ENCODE measurements around the gene LMTK3. TPM values are rescaled to one million over a fixed set of nuclear protein-coding genes. Genes with fewer than 3 reads are reported as not detected.
A peak's percentile ranks its signal among the peaks of the same experiment; 100 is the strongest.

Gene LMTK3
- 1 to 10 TPM; 2.1 to 7.8 (median 2.8) TPM for total RNA-seq

- H3K36me3 ChIP-seq = no peaks in the 10 kb centered on the region
- peak within 1 kb of the TSS; percentile 1 to 52 (median 17) for H3K4me3 ChIP-seq
- intact Hi-C loops (cut with DNase I) = no loop called here
- WGBS, 2 donors = 9 to 18% methylated on average over 16 to 27 of the region's 32 CpGs
- no peaks in the 10 kb centered on the region for H3K9me3 ChIP-seq
- H3K27ac ChIP-seq = no peak within 1 kb of the TSS
- H3K27me3 ChIP-seq = peaks cover 5 to 52% (median 11%) of the 10 kb centered on the region in 4 donors
- peaks cover 14 to 43% (median 17%) of the 10 kb centered on the region in 3 donors for H3K4me1 ChIP-seq
- no peak for DNase-seq
- TF ChIP-seq CTCF (IDR thresholded peaks at IDR 0.05) (no peak), POLR2A (IDR thresholded peaks at IDR 0.05) (no peak)
These were observed at the start of gene LMTK3 for GRCh38 chr19:48511800-48512503. TSS of gene LMTK3 (minus strand) at chr19:48511835. CDS start at chr19:48511576, 259 bp downstream.

- intact Hi-C loops (cut with DNase I) = no loop called here
- Histone ChIP-seq H3K36me3 (peaks cover 0 to 19% (median 0%) of the 10 kb centered on the region in 3 donors), H3K27me3 (peaks cover 0 to 3% (median 0%) of the 10 kb centered on the region in 4 donors), H3K4me3 (no peak overlapping the region), H3K4me1 (peaks cover 0 to 73% (median 6%) of the 10 kb centered on the region in 3 donors), H3K9me3 (no peaks in the 10 kb centered on the region), H3K27ac (peak overlapping the region in 1 of 4 donors; percentile 25)
- WGBS, 2 donors = 56 to 60% methylated on average over 9 to 11 of the region's 11 CpGs
- TF ChIP-seq CTCF (IDR thresholded peaks at IDR 0.05) = no peak
- no peak for TF ChIP-seq POLR2A (IDR thresholded peaks at IDR 0.05)
- DNase-seq = no peak
These were observed 49.8 kb upstream of the LMTK3 start for GRCh38 chr19:48561412-48561811.

GRCh38 chr19:48560095-48560530 lies 48.5 kb upstream of the LMTK3 start:
- Histone ChIP-seq H3K4me3 (no peak overlapping the region), H3K9me3 (no peaks in the 10 kb centered on the region), H3K4me1 (peaks cover 0 to 73% (median 3%) of the 10 kb centered on the region in 3 donors), H3K36me3 (peaks cover 0 to 19% (median 0%) of the 10 kb centered on the region in 3 donors), H3K27me3 (peaks cover 0 to 3% (median 0%) of the 10 kb centered on the region in 4 donors), H3K27ac (no peak overlapping the region)
- WGBS, 2 donors = 80% methylated on average over 4 to 6 of the region's 6 CpGs
- DNase-seq = no peak
- TF ChIP-seq POLR2A (IDR thresholded peaks at IDR 0.05) = no peak
- no peak for TF ChIP-seq CTCF (IDR thresholded peaks at IDR 0.05)
- intact Hi-C loops (cut with DNase I) = no loop called here

GRCh38 chr19:48558018-48558684 lies 46.5 kb upstream of the LMTK3 start:
- Histone ChIP-seq H3K36me3 (peaks cover 0 to 19% (median 0%) of the 10 kb centered on the region in 3 donors), H3K4me1 (peaks cover 0 to 74% (median 8%) of the 10 kb centered on the region in 3 donors), H3K27me3 (peaks cover 0 to 6% (median 0%) of the 10 kb centered on the region in 4 donors), H3K9me3 (no peaks in the 10 kb centered on the region), H3K4me3 (peak overlapping the region in 3 of 4 donors; percentile 17 to 51 (median 25)), H3K27ac (peak overlapping the region; percentile 69 to 90 (median 74))
- DNase-seq = no peak
- TF ChIP-seq POLR2A (IDR thresholded peaks at IDR 0.05) (no peak), CTCF (IDR thresholded peaks at IDR 0.05) (no peak)
- intact Hi-C loops (cut with DNase I) = no loop called here
- WGBS, 2 donors = 9 to 17% methylated on average over 8 to 22 of the region's 27 CpGs

- WGBS, 2 donors = 81 to 89% methylated on average over 5 of the region's 5 CpGs
- Histone ChIP-seq H3K36me3 (peaks cover 0 to 19% (median 0%) of the 10 kb centered on the region in 3 donors), H3K27ac (peak overlapping the region in 3 of 4 donors; percentile 72 to 90 (median 76)), H3K4me1 (peaks cover 0 to 79% (median 11%) of the 10 kb centered on the region in 3 donors), H3K27me3 (peaks cover 0 to 12% (median 0%) of the 10 kb centered on the region in 4 donors), H3K4me3 (no peak overlapping the region), H3K9me3 (no peaks in the 10 kb centered on the region)
- no peak for TF ChIP-seq CTCF (IDR thresholded peaks at IDR 0.05)
- TF ChIP-seq POLR2A (IDR thresholded peaks at IDR 0.05) = no peak
- no peak for DNase-seq
- intact Hi-C loops (cut with DNase I) = no loop called here
These were observed 45.2 kb upstream of the LMTK3 start for GRCh38 chr19:48556825-48557224.
